Progenitor cell of endocrine pancreas (in vitro differentiated cells): Measurements from ENCODE around the gene SDC3. TPM values are rescaled to one million over a fixed set of nuclear protein-coding genes. Genes with fewer than 3 reads are reported as not detected.

Experiments used
- DNase-seq: peaks from one replicate; pipeline ENCODE4 v3.0.0; 2021; ENCODE audit warnings: low spot score; ENCODE audit not compliant: unreplicated experiment
- H3K27ac Mint-ChIP-seq: 2 replicates; pipeline ENCODE4 v1.8.0; 2021; ENCODE audit warnings: mild to moderate bottlenecking, moderate library complexity, mixed read lengths
- H3K27me3 Mint-ChIP-seq: 2 replicates; pipeline ENCODE4 v1.8.0; 2021; ENCODE audit warnings: mixed read lengths
- H3K36me3 Mint-ChIP-seq: 2 replicates; pipeline ENCODE4 v1.8.0; 2022; ENCODE audit warnings: mixed read lengths; ENCODE audit not compliant: insufficient read depth
- H3K4me1 Mint-ChIP-seq: 2 replicates; pipeline ENCODE4 v1.8.0; 2021; ENCODE audit warnings: low read depth, mixed read lengths
- H3K4me3 Mint-ChIP-seq: 2 replicates; pipeline ENCODE4 v1.8.0; 2021; ENCODE audit warnings: low read depth, mild to moderate bottlenecking, moderate library complexity, mixed read lengths
- H3K9me3 Mint-ChIP-seq: 2 replicates; pipeline ENCODE4 v1.8.0; 2021; ENCODE audit warnings: low read depth, mixed read lengths
- total RNA-seq: library from RNA; stranded (reverse); gene quantifications from 2 replicates; pipeline ENCODE4 v1.2.1, GENCODE V29; 2021
- TF ChIP-seq, protein P1 (sequence below): fragments of 200-600 bp; sonication (generic); IDR thresholded peaks from one replicate; pipeline ENCODE4 v1.5.0; 2021; ENCODE audit warnings: antibody characterized with exemption, mild to moderate bottlenecking; ENCODE audit not compliant: unreplicated experiment

The SDC3 gene
- total RNA-seq, 1 donor from 2014 or later: 33.7 TPM

DNA sequence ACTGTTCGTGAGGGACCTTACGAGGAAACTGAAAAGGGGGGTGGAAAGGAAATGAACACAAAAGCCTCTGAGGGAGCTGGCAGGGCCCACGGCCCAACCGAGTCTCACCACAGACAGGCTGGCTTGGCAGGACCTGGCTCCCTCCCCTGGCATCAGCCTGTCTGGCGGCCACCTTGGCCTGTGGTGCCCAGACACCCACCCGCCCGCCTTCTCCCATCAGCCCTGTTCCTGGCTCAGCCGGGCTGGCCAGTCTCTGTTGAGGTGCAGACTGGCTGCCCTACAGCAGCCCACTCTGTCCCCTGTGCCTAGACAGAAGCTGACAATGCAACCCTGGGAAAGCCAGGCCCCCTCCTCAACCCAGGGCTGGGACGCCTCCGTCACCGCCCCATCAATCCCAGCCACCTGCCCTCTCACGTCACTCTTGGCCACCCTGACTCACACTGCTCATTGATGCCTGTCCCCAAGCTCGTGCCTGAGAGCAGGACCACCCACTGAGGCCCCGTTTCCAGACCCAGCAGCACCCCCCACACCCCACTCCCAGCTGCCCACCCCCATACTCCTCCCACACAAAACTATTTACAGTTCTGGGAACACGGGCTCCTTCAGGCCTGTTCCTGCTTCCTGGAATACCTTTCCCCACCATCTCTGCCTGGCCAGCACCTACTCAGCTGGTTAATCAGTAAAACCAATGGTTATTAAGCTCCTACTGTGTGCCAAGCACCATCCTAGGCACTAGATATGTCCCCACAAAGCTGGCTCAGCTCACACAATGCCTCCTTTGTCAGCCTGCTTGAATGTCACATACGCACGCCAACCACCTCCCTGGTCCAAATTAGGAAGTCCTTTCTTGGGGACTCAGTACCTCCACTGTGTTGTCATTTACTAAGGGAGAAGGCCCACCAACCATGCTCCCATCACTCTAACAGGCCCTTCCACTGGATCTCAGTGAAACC is 22.7 kb downstream of the SDC3 start:
- H3K27ac Mint-ChIP-seq: no peak overlapping the region
- H3K27me3 Mint-ChIP-seq: no peaks in the 10 kb centered on the region
- no peaks in the 10 kb centered on the region for H3K36me3 Mint-ChIP-seq
- no peak for DNase-seq
- TF ChIP-seq, protein P1, sequence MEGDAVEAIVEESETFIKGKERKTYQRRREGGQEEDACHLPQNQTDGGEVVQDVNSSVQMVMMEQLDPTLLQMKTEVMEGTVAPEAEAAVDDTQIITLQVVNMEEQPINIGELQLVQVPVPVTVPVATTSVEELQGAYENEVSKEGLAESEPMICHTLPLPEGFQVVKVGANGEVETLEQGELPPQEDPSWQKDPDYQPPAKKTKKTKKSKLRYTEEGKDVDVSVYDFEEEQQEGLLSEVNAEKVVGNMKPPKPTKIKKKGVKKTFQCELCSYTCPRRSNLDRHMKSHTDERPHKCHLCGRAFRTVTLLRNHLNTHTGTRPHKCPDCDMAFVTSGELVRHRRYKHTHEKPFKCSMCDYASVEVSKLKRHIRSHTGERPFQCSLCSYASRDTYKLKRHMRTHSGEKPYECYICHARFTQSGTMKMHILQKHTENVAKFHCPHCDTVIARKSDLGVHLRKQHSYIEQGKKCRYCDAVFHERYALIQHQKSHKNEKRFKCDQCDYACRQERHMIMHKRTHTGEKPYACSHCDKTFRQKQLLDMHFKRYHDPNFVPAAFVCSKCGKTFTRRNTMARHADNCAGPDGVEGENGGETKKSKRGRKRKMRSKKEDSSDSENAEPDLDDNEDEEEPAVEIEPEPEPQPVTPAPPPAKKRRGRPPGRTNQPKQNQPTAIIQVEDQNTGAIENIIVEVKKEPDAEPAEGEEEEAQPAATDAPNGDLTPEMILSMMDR: no peak
- peaks cover 3% of the 10 kb centered on the region for H3K4me1 Mint-ChIP-seq
- no peaks in the 10 kb centered on the region for H3K9me3 Mint-ChIP-seq
- H3K4me3 Mint-ChIP-seq: no peak overlapping the region

DNA sequence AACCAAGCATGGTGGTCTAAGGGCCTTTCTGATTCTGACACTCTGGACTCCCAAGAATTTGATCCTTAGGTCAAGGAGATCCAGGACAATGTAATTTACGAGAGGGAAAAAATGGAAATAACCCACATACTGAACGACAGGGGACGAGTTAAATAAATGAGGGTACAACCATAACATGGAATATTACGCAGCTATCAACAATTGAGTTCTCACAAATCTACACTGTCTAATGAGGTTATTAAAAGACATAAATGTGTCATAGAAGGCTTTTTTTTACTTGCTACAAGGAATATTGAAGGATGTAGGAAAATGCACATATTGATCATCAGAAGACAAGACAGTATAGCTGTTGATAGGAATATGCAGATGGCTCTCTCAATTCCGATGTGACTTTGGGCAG is 23.8 kb downstream of the SDC3 start:
- H3K27ac Mint-ChIP-seq: no peak overlapping the region
- TF ChIP-seq, protein P1: no peak
- no peak for DNase-seq

DNA sequence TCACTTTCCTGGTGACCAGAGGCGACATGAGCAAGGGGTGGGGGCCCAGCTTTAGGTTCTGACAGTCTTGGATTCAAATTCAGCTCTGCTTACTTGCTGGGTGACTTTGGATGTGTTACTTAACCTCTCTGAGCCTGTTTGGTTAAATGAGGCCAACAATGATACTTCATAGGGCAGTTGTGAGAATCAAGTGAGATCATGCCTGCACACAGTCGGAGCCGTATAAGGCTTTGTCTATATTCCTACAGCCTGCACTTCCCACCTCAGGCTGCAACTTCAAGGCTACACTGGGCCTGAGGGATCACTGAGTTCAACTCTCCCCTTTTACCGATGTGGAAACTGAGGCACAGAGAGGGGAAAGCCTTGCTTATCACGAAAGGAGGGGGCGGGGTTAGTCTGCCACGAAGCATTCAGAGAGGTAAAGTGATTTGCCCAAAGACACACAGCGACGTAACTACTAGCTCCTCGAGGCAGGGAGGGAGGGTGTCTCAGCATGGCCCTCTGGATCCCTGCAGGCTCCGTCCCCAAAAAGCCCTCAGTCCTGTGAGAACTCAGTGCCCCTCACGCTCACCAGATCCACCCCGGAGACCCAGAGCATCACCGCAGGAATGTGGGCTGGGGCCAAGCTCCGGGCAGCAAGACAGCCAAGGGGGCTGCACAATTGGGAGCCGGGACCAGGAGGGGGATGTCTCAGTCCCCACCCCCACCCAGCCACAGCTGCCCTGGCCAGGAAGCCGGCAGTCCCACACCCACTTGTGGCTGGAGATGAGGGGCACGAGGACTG is 25.0 kb downstream of the SDC3 start:
- Mint-ChIP-seq H3K4me3 (no peak overlapping the region), H3K4me1 (peaks cover 11% of the 10 kb centered on the region), H3K27me3 (no peaks in the 10 kb centered on the region), H3K27ac (no peak overlapping the region), H3K36me3 (no peaks in the 10 kb centered on the region), H3K9me3 (no peaks in the 10 kb centered on the region)
- no peak for DNase-seq
- TF ChIP-seq, protein P1: no peak

More for the DNA sequence above, 23.8 kb downstream of the SDC3 start:
- H3K9me3 Mint-ChIP-seq: no peaks in the 10 kb centered on the region
- no peaks in the 10 kb centered on the region for H3K36me3 Mint-ChIP-seq
- no peaks in the 10 kb centered on the region for H3K27me3 Mint-ChIP-seq
- peaks cover 4% of the 10 kb centered on the region for H3K4me1 Mint-ChIP-seq
- H3K4me3 Mint-ChIP-seq: no peak overlapping the region

- Mint-ChIP-seq H3K4me1 (peaks cover 8% of the 10 kb centered on the region), H3K27ac (no peak overlapping the region), H3K36me3 (no peaks in the 10 kb centered on the region), H3K9me3 (no peaks in the 10 kb centered on the region), H3K27me3 (no peaks in the 10 kb centered on the region), H3K4me3 (no peak overlapping the region)
- DNase-seq: no peak
- TF ChIP-seq, protein P1: no peak
These were observed 25.7 kb downstream of the SDC3 start for GRCh38 chr1:30882678-30883388.
